Stimulated activated CD4-positive, alpha-beta T cell treated with anti-CD3 and anti-CD28 coated beads, TNF-alpha, amount 100 ng/mL, for 1 hour (primary cell): ENCODE results near the gene CA7.
"Not testable (repeated sequence)": the region's sequence is repeated elsewhere in the genome, so short reads cannot be mapped to it uniquely, and the experiment has no call there.

Experiments
- DNase-seq, 3 donors: peaks; one replicate each; pipeline ENCODE4 v3.0.0-alpha.2; 2020; ENCODE audit warnings: low read depth in 3 of 3, low spot score in 1 of 3

CA7 gene

DNA sequence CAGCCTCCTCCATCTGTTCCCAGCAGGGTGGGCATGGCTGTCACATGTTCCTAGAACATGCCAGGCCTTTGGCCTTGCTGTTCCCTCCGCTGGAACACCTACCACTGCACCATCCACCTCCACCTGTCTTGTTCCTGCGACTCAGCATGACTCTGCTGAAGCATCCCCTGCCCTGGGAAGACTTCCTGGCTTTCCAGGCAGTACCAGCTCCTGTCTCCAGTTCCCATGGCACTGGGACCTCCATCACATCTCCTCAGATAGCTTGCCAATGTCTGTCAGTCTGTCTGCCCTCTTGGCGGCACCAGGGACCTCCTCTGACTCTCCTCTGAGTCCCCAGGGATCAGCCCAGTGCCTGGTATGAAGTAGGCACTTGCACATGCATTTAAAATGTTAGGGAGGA is 51.8 kb downstream of the CA7 start:
- no peak for DNase-seq

DNA sequence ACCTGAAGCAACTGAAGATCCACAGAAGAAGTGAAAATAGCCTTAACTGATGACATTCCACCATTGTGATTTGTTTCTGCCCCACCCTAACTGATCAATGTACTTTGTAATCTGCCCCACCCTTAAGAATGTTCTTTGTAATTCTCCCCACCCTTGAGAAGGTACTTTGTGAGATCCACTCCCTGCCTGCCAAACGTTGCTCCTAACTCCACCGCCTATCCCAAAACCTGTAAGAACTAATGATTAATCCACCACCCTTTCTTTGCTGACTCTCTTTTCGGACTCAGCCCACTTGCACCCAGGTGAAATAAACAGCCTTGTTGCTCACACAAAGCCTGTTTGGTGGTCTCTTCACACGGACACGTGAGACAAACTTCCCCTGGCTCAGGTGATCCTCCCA is 52.5 kb downstream of the CA7 start:
- DNase-seq = not testable (repeated sequence)

DNA sequence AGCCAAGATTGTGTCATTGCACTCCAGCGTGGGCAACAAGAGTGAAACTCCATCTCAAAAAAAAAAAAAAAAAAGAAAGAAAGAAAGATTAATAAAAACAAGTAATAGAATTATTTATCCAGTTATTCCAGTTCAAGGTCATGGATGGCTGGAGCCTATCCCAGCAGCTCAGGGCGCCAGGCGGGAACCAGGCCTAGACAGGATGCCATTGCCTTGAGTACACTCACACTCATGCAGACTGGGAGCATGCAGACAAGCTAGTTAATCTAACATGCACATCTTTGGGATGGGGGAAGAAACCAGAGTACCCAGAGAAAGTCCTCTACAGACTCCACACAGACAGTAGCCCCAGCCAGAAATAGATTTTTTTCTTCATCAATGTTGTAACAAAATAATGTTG is 54.0 kb downstream of the CA7 start:
- DNase-seq = no peak

DNA sequence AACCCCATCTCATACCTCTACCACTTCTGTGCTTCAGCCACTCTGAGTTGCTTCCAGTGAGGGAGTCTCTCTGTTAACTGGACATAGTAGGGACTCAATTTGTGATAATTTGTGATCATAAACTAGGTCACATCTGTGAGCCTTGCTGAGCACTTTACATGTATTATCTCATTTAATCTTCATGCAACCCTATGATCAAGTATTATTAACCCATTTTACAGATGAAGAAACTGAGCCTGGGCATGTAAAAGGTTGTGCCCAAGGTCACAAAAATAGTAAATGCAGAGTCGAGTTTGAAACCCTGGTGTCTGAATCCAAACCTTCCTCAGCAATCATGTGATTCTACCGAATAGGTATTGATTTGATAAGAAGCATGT is 54.7 kb downstream of the CA7 start:
- DNase-seq = no peak

DNA sequence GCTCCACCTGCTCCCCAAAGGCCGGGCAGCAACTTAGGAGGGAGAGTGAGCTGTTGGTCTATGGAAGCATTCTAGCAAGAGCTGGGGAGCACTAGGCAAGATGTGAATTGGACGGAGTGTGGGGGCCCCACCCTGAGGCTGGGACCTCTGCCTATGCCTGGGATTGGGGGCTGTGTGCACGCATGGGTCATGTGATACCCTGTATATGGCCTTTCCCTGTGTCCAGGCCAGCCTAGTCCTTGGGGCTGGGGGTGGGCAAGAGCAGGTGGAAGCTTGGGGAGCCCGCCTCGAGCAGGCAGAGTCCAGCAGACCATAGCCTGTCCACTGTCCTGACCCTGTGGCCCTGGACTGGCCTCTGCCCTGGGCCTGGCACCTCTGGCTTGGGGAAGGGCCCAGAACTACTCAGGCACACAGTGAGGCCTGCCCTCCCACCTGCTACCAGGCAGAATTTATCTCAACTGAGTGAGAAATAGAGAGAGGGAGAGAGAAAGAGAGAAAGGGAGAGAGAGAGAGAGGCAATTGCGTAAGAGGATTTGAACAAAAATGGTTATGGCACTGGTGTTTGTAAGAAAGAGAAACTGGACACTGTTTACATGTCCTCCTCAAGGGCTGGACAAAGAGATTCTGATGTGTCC is 55.2 kb downstream of the CA7 start:
- DNase-seq = no peak

DNA sequence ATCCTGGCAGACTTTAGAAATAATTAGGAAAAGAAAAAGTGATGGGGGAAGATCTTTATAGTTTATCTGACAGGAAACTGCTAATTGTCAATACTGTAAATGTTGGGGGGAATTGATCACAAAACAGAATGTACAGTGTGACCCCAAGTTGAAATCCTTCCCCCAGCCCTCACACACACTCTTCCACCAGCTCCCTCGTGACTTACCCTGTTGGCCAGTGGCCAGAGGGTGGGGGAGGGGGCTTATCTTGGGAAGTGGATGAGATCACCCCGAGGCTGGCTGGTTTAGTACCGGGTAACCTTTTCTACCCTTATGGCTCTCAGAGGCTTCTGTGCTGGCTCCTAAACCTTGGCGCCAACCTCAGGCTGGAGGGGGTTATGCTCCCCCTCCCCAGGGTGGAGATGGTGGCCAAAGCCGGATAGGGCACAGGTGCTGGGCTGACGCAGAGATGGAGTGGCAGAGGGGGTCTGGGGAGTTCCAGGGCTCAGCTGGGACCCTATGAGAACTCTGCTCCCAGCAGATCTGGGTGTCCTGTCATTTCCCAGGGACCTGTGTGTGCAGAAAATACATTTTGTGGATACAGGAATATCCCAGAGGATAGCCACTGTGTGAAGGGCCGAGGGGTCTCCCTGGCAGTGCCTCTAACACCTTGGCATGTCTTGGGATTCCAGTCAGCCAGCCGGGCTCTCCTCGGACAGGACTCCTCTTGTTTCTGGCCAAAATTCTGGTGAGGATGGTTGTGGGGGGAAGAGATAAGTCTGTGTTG is 55.9 kb downstream of the CA7 start:
- DNase-seq = no peak

DNA sequence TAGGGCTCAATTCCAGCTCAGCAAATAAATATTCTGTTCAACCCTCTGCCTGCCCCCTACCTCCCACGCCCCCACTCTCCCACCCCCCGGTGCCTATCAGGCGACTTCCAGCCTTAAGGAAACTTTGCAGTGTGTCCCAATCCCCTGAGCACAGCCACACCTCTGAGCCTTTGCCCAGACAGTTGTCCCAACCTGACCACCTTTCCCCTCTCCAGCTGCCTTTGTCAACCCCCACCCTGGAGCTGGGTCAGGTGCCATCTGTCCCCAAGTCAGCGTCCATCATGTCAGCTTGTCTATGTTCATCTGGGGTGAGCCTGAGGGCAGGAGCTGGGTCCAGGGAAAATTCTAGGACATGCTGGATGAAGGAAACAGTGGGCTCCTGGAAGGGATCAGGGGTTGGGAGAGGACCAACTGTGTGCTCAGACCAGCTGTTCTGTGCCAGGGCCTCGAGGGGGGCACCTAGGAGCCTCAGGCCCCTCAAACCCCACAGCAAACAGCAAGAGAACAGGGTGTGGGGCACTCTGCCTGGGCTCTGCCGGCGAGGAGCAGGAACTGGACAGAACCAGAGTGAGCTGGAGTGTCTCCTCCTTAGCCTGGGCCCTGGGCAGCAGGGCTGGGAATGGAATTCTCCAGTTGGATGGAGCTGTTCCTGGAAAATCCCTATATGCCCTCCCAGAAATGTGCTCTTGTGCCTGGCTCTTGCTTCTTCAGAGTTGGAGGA is 56.7 kb downstream of the CA7 start:
- DNase-seq = no peak

DNA sequence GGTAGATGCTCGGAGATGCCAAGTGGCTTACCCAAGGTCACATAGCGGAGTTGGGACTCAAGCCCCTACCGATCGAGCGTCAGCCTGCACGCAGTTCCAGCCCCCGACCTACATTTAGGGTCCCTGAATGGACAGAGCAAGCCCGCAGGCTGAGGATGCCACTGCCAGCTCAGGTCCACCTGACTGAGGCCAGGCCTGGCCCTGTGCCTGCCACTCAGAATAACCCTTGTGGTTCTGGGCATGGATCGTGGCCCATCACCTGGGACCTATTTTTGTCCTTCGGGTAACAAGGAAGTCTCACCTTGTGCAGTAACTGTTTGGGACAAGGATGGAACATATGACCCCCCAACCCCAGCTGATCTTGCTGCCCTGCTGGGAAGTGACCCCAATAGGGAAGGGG is 57.4 kb downstream of the CA7 start:
- no peak for DNase-seq

DNA sequence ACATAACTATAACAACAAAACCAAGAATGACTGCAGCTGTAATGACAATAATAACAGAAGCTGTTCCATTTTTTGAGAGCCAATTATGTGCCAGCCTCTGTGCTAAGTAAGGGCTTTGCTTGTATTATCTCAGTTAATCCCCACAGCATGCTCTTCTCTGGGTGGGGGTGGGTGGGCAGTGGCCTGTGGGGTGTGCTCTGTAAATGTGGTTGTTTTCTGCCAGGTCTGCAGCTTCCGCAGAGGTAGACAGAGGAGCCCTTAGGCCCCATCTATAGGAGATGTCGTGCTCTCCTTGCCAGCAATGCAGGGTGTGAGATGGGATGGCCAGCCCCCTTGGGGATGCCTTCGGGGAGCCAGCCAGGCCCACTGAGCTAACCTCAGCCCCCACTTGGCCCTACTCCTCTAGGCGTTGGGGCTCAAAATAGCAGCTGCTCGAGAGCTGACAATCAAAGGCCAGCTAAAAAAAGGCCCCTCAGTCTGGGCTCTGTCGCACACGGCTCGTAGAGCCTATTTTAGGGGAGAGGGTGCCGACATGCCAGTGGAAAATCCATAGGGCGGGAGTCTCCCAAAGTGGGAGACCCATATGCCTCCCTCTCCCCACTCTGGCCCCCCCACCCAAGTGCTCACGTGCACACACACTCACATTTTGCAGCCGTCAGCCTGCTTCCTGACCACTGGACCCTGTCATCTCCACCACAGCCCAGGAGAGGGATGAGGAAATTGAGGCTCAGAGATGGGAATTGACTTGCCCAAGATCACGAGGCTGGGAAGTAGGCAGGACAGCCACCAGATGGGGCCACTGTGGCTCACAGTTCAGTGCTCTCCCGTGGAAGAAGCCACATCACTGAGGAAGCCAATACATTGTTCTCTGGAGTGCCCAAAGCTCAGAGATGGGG is 58.7 kb downstream of the CA7 start:
- DNase-seq = no peak
